GM21447 (cell line): ENCODE results near the gene SESTD1.

Experiments
- ATAC-seq: cut with Tn5 transposase; IDR thresholded peaks from one replicate; pipeline ENCODE4 v1.9.1; 2021; ENCODE audit not compliant: unreplicated experiment

SESTD1 gene, protein sequence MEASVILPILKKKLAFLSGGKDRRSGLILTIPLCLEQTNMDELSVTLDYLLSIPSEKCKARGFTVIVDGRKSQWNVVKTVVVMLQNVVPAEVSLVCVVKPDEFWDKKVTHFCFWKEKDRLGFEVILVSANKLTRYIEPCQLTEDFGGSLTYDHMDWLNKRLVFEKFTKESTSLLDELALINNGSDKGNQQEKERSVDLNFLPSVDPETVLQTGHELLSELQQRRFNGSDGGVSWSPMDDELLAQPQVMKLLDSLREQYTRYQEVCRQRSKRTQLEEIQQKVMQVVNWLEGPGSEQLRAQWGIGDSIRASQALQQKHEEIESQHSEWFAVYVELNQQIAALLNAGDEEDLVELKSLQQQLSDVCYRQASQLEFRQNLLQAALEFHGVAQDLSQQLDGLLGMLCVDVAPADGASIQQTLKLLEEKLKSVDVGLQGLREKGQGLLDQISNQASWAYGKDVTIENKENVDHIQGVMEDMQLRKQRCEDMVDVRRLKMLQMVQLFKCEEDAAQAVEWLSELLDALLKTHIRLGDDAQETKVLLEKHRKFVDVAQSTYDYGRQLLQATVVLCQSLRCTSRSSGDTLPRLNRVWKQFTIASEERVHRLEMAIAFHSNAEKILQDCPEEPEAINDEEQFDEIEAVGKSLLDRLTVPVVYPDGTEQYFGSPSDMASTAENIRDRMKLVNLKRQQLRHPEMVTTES

DNA sequence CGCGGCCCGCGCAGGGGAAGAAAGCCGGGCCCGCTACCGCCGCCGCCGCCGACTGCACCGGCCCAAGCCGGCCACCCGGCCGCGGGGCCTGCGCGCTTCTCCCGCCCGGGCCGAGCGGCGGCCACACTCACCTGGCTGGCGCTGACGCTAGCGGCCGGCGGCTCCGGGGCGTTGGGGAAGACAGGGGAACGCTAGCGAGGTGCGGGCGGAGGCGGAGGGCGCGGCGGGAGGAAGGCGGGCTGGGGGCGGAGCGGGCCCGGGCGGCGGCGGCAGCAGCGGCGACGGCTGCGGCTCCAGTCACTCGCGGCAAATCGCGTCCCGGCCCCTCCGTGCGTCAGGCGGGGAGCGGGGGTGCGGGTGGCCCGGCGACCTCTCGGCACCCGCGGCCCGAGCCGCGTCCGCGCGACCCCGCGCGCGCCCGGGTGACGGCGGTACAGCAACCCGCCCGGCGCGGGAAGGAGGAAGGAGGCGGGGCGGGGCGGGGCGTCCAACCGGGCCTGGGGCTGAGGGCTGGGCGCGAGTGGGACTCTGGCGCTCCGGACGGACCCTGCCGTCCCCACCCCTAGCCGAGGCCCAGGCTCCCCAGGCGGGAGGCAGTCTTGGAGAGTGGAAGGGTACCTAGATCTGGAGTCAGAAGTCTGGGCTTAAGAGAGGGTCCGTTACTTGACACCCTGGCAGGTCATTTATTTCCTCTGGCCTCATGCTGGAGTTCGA lies at the start of gene SESTD1:
SESTD1 (minus strand) TSS at position 465 of the 714 bp plus-strand sequence. CDS start 72,991 bp downstream, outside the sequence.
- ATAC-seq, result peak; percentile 51

DNA sequence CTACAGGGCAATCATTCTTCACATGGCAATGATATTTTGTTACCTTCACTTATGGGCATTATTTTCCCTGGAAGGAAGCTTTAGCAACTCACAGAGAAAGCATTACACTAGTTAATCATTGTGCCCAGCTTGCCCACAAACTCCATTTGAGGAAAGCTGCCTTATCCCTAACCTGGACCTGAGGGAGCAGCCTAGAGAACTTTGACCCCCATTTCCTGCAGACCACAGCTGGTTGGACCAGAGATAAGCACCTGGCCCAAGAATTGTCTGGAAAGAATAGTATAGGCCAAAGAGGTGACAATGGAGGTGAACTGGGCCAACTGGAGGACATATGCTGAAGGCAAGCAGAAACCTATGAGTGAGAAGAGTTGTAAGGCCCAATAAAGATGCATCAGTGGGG lies 48.4 kb upstream of the SESTD1 start:
- ATAC-seq, result no peak

DNA sequence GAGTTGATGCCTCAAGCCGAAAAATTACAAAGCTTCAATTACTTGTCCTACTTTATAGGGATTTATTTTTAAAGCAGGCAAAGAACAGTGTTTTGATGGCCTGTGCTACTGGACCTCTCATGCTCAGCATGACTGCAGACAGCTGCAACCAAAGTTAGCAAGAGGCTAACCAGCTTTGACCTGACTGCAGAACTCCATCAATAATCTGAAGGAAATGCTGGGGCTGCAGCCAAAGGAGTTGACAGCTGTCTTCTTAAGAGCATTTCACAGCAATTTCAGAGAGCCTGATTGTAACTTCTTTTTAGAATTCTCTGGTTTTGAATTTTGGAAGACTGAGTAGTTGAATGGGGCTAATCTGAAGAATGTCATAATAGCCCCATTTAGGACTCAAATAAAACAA lies 46.5 kb upstream of the SESTD1 start:
- ATAC-seq, result no peak

DNA sequence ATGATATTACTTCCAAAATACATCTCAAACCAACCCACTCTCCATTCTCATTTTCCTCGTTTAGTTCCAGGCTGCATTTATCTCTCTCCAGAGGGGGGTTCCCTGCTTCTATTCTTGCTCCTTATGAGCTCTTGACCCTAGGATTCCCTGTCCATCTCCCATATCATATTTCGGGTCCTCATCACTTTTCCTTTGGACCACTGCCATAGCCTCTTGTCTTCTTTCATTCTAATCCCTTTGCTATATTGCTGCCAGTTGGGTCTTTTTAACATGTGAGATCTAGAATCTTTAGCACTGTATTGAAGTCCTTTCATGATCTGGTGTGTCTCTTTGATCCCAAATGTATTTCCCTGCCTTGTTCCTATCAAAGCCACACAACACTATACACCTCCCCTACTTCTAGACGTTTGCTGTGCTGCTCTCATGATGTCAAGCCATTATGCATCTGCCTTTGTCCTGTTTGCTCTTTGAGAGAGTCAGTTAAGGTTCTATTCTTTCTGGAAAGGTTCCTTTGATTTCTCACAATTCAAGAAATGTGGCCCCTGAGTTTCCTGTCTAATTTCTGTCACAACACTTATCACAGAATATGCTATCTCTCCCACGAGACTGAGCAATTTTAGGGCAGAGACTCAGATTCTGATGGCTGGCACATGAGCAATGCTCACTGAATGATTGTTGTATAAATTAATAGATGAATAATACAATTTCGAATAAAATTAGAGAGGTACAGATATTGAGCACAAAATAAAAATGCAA lies 43.2 kb upstream of the SESTD1 start:
- ATAC-seq, result no peak

DNA sequence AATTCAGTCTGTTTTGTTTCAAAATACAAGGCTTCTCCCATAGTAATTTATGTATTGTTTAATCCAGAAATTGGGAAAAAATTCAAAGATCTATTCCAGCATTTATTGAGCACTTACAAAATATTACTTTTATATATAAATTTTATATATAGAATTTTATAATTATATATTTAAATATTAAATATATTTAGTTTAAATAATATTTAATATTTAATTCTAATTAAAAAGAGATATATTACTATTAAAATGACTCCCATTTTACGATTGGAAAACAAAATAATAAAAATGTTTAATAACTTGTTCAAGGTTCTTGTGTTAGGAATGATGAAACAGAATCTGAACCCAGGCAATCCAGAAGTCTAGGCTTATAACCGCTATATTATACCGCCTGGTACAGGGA lies 40.5 kb upstream of the SESTD1 start:
- no peak for ATAC-seq

DNA sequence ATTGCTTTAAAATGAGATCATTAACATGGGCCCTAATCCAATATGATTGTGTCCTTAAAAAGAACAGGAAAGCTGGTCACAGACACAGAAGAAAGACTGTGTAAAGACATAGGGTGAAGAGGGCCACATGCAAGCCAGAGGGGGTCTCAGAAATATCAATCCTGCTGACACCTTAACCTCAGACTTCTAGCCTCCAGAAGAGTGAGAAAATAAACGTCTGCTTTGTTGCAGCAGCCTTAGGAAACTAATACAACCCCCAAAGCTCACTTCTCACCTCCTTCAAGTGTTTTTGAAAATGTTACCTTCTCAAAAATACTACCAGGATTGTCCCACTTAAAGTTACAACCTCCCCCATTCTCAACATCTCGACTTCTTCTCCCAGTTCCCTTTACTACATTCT lies 39.8 kb upstream of the SESTD1 start:
- no peak for ATAC-seq

DNA sequence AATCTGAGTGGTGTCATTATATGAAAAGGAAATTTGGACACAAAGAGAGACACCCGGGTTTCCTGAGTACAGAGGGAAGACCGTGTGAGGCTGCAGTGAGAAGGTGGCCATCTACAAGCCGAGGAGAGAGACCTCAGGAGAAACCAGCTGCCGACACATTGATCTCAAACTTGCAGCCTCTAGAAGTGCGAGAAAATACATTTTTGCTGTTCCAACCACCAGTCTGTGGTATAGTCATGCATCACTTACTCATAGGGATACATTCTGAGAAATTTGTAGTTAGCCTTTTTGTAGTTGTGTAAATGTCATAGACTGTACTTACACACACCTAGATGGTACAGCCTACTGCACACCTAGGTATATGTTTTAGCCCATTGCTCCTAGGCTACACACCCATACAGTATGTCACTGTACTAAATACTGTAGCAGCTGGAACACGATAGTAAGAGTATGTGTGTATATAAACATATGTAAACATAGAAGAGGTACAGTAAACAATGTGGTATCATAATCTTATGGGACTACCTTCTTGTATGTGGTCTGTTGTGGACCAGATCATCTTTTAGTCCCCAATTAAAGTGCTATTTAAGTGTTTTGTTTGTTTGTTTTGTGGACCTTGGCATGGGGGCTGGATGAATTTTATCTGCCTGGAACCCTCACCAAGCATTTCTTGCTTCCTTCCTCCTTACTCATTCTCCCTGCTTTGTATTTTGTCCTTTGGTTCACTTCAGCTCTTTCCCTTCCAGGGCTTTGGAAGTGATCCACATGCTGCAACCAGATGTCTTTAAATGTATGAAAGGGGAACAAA lies 38.3 kb upstream of the SESTD1 start:
- ATAC-seq, result no peak

DNA sequence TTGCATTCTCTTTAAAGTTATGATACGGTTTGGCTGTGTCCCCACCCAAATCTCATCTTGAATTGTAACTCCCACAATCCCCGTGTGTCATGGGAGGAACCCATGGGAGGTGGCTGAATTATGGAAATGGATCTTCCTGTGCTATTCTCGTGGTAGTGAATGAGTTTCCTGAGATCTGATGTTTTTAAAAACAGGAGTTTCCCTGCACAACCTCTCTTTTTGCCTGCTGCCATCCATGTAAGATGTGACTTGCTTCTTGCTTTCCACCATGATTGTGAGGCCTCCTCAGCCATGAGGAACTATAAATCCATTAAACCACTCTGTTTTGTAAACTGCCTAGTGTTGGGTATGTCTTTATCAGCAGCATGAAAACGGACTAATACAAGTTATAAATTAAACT lies 37.5 kb upstream of the SESTD1 start:
- ATAC-seq, result no peak

DNA sequence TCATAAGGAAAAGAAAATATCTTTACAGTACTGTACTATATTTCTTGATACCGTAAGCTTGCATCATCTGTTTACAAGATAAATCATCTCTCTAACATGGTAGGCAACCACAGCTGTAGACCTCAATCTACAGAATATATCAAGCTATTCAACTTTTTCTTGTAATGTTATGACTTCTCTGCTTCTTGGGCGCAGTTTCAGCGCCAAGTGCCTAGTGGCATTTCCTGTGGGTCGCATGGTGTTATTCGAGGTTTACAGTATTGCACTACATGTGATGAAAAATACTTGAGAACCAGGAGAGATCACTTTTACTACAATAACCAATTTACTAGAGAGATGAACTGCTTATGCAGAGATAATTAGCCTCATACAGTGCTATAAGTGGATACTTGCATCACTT lies 34.0 kb upstream of the SESTD1 start:
- ATAC-seq, result no peak

DNA sequence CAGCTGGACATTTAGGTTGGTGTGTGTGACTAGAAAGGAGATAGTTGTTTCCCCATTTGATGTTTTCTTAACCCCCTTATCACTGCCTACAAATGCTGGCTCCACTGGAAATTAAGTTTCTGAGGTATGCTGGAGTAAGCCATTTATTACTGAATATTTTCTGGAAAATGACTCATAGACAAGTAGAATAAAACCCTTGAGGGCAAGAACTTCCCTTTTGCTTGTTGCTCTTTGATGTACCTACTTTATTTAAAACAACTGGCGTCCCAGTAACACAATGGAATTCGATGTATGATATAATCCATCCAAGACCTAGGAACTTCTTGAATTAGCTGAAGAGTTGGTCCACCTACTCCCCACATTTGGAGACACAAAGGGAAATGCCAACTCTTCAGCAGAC lies 33.3 kb upstream of the SESTD1 start:
- ATAC-seq, result no peak

DNA sequence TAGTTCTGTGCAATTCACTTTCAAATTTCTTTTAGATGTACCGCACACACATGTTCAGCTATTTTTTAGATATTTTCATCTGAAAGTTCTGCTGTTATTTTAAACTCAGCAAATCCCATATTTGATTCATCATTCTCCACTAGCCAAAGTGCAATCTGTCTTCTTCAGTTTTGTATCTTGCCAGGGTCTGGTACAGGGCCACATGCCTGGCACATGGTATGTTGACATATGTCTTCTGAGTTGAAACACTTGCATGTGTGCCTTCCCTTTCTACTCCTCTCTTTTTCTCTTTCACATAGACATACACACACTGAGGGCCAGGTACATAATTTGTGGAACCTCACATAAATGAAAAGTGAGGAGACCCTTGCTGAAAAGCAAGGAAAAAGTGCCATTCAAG lies 25.7 kb upstream of the SESTD1 start:
- ATAC-seq, result no peak

DNA sequence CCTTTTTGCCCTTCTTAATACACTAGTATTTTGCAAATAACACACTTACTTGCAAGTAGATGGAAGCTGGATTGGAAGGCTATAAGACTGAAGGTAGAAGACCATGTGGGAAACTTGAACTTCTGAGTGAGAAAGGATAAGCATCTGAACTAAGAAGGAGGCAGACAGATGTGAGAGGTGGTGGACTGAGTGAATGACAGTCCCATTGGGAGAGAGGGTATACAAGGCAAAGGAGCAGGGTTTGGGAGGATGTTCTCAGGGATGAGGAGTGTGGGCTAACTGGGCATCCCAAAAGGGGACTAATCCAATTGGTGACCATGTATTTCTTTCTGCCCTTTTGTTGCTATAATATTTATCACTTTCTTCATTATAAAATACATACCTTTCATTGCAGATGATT lies 20.4 kb upstream of the SESTD1 start:
- no peak for ATAC-seq

DNA sequence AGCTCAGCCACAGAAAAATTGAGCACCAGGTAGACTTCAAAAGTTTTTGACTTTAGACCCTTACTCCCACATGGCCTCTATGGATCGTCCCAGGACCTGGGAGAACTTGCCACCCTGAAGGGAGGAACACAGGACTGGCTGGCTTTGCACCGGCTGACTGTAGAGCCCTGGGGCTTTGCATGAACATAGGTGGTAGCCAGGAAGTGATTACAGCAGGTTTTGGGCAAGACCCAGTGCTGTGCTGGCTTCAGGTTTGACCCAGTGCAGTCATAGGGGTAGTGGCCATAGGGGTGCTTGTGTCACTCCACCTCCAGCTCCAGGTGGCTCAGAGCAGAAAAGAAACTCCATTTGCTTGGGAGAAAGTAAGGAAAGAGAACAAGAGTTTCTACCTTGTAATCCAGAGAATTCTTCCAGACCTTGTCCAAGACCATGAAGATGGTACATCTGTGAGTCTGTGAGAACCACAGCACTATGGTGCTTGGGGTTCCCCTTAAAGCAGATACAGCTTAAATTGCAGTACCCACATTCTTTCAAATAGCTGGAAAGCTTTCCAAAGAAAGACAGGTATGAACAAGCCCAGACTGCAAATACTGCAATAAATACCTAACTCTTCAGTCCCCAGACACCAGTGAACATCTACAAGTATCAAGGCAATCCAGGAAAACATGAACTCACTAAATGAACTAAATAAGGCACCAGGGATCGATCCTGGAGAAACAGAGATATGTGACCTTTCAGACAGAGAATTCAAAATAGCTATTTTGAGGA lies 13.0 kb upstream of the SESTD1 start:
- no peak for ATAC-seq

DNA sequence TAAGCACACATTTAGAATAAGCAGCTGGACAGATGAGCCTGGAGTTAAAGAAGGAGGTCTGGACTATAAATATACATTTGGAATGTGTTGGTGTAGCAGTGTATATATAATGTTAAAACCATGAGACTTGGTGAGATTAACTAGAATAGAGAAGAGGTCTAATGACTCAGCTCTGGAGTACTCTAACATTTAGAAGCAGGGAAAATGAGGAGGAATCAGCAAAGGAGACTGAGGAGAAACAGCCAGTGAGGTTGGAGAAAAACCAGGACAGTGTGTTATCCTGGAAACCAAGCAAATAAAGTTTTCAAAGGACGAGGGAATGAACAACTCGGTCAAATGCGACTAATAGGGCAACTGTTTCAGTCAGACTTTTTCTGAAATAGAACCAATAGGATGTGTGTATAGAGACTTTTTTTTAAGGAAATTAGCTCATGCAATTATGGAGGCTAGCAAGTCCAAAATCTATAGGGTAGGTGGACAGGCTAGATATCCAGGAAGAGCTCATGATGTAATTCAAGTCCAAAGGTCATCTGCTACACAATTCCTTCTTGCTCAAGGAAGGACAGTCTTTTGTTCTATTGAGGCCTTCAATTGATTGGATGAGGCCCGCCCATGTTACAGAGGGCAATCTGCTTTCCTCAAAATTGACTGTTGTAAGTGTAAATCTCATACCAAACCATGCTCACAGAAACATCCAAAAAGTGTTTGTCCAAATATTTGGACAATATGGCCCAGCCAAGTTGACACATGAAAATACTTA lies 10.8 kb upstream of the SESTD1 start:
- ATAC-seq, result no peak

DNA sequence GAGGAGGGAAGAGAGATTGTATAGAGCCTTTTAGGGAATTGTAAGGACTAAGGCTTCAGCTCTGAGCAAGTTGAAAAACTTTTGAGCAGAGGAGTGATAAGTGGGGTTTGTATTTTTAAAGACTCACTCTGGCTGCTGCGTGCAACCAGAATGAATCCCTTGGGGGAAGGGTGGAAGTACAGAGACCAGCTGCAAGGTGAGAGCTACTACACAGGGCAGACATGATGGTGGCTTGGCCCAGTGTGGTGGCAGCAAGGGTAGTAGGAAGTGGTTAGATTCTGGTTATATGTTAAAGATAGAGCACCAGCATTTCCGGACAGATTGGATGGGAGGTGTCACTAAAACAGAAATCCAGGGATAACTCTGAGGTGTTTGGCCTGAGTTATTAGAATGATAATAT lies 10.1 kb upstream of the SESTD1 start:
- peak; percentile 98 for ATAC-seq

DNA sequence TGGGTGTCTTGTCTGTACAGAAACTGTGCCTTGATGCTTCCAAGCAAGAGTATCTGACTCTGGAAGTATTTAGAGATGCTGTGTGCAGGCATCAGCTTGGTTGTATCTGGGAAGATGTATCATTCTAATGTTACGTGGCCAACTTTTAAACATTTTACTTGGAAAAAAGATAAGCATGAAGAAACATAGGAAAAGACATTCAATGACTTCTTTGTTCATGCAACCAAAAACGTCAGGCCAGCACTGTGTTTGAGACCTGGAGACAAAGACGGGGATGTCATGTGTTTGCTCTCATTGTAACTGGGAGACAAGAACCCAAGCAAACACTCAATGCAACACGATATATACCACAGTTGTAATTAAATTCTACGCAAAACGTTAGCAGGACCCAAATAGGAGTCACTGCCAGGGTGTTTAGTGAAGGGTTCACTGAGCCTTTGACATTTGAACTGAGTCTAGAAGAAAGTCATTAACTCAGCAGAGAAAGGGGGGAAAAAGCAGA lies 8.9 kb upstream of the SESTD1 start:
- no peak for ATAC-seq

DNA sequence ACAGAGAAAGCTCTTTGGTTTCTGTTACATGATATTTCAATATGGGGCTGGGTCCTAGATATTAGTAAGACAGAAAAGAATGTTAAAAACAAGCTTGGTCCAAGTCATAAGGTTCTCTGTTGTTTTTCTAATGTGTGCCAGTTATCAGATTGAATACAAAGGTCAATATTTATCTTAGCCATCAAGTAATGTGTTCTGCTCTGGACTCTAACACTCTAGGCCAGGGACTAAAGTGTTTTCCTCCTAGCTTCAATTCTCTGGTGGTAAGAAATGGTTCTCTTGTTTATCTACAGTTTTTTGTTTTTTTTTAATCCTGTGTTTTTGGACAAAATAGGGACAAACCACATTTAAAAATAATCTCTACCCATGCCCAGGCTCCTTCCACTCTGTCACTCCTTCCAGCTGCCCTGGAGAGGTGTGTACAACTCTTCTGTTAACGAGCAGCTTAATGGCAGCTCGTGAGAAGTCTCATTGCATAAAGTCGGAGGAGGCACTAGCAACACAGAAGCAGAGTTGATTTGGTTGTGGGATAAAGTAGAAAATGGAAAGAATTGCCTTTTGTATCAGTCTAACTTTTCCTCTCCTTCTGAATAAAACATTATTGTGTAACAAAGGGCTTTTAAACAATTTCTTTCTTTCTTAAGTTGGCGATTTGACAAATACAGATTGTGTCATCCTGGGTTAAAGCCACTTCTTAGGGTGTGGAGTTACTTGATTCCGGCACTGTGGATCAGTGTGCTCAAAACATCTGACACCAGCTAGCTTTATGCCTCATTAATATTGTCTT lies 8.0 kb upstream of the SESTD1 start:
- no peak for ATAC-seq

DNA sequence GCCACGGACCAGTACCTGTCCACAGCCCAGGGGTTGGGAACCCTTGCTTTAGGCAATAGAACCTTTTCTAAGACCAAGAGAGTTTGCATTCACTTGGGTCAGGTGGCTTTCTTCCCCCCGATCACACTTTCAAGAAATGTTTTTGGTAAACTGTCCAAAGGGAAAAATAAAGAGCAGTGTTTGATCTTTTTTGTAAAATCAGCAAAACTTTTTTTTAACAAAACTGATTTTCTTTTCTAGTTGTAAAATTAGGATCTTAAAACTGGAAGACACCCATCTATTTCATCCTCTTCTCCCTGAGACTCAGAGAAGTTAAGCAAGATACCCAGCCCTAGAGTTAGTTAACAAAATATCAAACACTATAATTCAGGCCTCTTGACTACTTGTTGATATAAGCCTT lies 6.1 kb upstream of the SESTD1 start:
- no peak for ATAC-seq
